Globus pallidus (tissue), 1 donor: ENCODE results near the gene CLEC18C.
"Not testable (repeated sequence)": the region's sequence is repeated elsewhere in the genome, so short reads cannot be mapped to it uniquely, and the experiment has no call there.

Source experiments
- DNase-seq: peaks from one replicate; pipeline ENCODE4 v3.0.0-alpha.2; 2015; ENCODE audit warnings: low spot score

CLEC18C gene

DNA sequence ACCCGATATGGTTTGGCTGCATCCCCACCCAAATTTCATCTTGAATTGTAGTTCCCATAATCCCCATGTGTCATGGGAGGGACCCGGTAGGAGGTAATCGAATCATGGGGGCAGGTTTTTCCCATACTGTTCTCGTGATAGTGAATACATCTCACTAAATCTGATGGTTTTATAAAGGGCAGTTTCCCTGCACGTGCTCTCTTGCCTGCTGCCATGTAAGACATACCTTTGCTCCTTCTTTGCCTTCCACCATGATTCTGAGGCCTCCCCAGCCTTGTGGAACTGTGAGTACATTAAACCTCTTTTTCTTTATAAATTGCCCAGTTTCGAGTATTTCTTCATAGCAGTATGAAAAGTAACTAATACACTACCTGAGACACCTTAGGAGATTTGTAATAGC lies 32.8 kb downstream of the CLEC18C start:
- DNase-seq = not testable (repeated sequence)

- DNase-seq = not testable (repeated sequence)
Observed at GRCh38 chr16:70218586-70218985, 45.0 kb downstream of the CLEC18C start.

GRCh38 chr16:70222574-70222973 lies 49.0 kb downstream of the CLEC18C start:
- DNase-seq = not testable (repeated sequence)

DNA sequence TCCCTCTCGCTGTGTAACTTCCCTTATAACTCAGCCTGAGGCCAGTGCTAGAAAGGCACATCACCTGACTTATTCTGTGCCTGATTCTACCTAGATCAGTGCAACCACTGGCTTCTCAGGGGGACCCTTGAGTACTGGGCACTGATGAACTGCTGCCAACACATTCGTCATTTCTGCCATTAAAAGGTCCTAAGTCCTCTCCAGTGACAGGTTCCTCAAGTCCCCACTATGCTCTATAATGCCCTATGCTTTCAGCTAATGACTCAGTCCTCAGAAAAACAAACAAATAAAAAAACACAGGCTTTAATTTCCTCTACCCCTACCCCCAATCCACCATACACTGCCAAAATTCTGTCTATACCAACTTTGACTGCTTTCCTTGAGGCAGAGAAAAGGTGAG lies 49.6 kb downstream of the CLEC18C start:
- not testable (repeated sequence) for DNase-seq

DNA sequence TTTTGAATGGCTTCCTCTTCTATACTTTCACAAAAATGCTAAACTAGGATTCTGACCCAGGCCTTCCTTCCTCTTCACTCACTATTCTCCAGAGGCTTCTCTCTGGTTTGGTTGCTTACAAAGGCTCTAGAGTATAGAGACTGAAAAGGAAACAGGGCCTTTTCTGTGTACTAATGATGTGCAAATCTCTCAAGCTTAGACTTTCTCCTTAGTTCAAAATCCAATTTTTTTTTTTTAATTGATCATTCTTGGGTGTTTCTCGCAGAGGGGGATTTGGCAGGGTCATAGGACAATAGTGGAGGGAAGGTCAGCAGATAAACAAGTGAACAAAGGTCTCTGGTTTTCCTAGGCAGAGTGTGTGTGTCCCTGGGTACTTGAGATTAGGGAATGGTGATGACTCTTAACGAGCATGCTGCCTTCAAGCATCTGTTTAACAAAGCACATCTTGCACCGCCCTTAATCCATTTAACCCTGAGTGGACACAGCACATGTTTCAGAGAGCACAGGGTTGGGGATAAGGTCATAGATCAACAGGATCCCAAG lies 50.5 kb downstream of the CLEC18C start:
- not testable (repeated sequence) for DNase-seq

- not testable (repeated sequence) for DNase-seq
Observed at GRCh38 chr16:70224645-70225044, 51.1 kb downstream of the CLEC18C start.

DNA sequence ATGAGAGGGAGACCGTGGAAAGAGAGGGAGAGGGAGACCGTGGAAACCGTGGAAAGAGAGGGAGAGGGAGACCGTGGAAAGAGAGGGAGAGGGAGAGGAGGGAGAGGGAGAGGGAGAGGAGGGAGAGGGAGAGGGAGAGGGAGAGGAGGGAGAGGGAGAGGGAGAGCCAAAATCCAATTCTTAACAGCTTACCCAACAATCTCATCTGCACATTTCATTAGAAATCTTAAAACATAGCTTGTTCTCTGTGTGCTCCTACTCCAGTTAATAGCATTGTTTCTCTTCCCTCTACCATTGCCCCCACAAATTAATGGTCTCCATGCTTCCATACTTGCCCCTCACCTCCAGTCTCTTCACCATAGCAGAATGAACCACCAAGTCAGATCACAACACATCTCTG lies 51.8 kb downstream of the CLEC18C start:
- DNase-seq = not testable (repeated sequence)

GRCh38 chr16:70226024-70226423 lies 52.4 kb downstream of the CLEC18C start:
- DNase-seq = not testable (repeated sequence)

GRCh38 chr16:70231831-70232230 lies 58.2 kb downstream of the CLEC18C start:
- DNase-seq = not testable (repeated sequence)
